Measurements from ENCODE around the gene ADAMTS12. TPM values are rescaled to one million over a fixed set of nuclear protein-coding genes. Genes with fewer than 3 reads are reported as not detected.

ADAMTS12 gene
- polyA plus RNA-seq, 1 donor from 2014 or later, result 0.07 TPM

DNA sequence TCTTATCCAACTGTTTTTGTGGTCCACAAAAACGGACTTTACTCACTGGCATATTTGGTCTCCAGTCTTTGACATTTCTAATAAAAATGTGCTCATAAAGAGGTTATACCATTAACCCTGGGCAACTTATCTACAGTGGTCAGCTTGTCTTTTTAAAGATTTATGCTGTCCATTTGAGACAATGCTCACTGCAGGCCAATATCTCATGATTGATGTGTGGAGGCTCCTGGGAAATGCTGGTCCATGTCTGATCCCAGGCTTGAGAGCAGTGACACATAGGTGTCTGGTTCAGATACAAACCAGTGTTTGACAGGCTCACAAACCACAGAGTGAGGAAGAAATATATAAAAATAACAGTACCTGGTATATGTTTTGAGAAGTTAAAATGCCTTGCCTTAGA, 270.3 kb downstream of the ADAMTS12 start:
- H3K9me3 ChIP-seq (ENCODE audit: low read length), result no peaks in the 10 kb centered on the region
- H3K79me2 ChIP-seq (replicated peaks; ENCODE audit: insufficient read depth, low read length), result no peaks in the 10 kb centered on the region
- no peaks in the 10 kb centered on the region for H4K20me1 ChIP-seq (ENCODE audit: insufficient read depth)
- no peak overlapping the region for H2AFZ ChIP-seq (ENCODE audit: low read depth, low read length)
- H3K4me3 ChIP-seq (ENCODE audit: low read length), result no peak overlapping the region
- no peaks in the 10 kb centered on the region for H3K36me3 ChIP-seq (ENCODE audit: insufficient read depth, low read length)
- TF ChIP-seq POLR2AphosphoS5 (IDR thresholded peaks at IDR 0.05), result no peak
- TF ChIP-seq SMC3 (conservative IDR thresholded peaks at IDR 0.05; ENCODE audit: poor library complexity), result no peak
- TF ChIP-seq EZH2 (IDR thresholded peaks at IDR 0.05; ENCODE audit: borderline replicate concordance, insufficient read depth, low read length, poor library complexity, severe bottlenecking), result no peak
- no peak for TF ChIP-seq RAD21 (conservative IDR thresholded peaks at IDR 0.05)
- TF ChIP-seq MXI1 (conservative IDR thresholded peaks at IDR 0.05; ENCODE audit: poor library complexity, severe bottlenecking), result no peak
- no peak for TF ChIP-seq REST (IDR thresholded peaks at IDR 0.05; ENCODE audit: borderline replicate concordance)
- TF ChIP-seq EP300 (conservative IDR thresholded peaks at IDR 0.05; ENCODE audit: poor library complexity, severe bottlenecking), result no peak
- TF ChIP-seq CTCF (IDR thresholded peaks at IDR 0.05; ENCODE audit: poor library complexity, severe bottlenecking), result no peak
- no peak for TF ChIP-seq TAF1 (IDR thresholded peaks at IDR 0.05; ENCODE audit: low read depth)
- no peak overlapping the region for H3K27ac ChIP-seq (ENCODE audit: low read length)
- H3K4me2 ChIP-seq (ENCODE audit: low read length), result no peak overlapping the region
- no peaks in the 10 kb centered on the region for H3F3A ChIP-seq (ENCODE audit: insufficient read depth, low read length, poor library complexity, severe bottlenecking)
- no peaks in the 10 kb centered on the region for H3K27me3 ChIP-seq (ENCODE audit: insufficient read depth, low read depth, low read length)
- no peak overlapping the region for H3K9ac ChIP-seq (ENCODE audit: low read length)
- no peaks in the 10 kb centered on the region for H3K9me2 ChIP-seq (ENCODE audit: insufficient read depth, low read length)

DNA sequence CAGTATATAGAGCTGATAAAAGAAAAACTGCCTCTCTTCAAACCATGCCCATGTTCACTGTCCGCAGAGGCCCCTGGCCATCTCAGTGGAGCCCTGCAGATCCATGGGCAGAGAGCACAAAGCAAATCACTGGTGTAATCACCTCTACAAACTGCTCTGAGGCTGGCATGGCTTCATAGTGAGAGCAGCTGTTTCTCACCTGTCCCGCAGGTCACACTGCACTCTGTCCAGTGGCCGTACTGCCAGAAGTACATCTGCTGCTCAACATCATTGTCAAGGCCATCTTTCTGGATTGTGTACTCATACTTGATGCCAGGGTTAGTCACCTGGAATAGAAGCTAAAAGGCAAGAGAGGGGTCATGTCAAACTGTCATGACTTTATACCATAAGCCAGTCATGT, 277.8 kb downstream of the ADAMTS12 start:
- no peak overlapping the region for H3K9ac ChIP-seq (ENCODE audit: low read length)
- no peak overlapping the region for H3K27ac ChIP-seq (ENCODE audit: low read length)
- no peaks in the 10 kb centered on the region for H3K9me2 ChIP-seq (ENCODE audit: insufficient read depth, low read length)
- no peaks in the 10 kb centered on the region for H3F3A ChIP-seq (ENCODE audit: insufficient read depth, low read length, poor library complexity, severe bottlenecking)
- no peaks in the 10 kb centered on the region for H3K79me2 ChIP-seq (replicated peaks; ENCODE audit: insufficient read depth, low read length)
- TF ChIP-seq POLR2AphosphoS5 (IDR thresholded peaks at IDR 0.05) (no peak), MXI1 (conservative IDR thresholded peaks at IDR 0.05; ENCODE audit: poor library complexity, severe bottlenecking) (no peak), EP300 (conservative IDR thresholded peaks at IDR 0.05; ENCODE audit: poor library complexity, severe bottlenecking) (no peak), EZH2 (IDR thresholded peaks at IDR 0.05; ENCODE audit: borderline replicate concordance, insufficient read depth, low read length, poor library complexity, severe bottlenecking) (no peak), TAF1 (IDR thresholded peaks at IDR 0.05; ENCODE audit: low read depth) (no peak), CTCF (IDR thresholded peaks at IDR 0.05; ENCODE audit: poor library complexity, severe bottlenecking) (no peak), REST (IDR thresholded peaks at IDR 0.05; ENCODE audit: borderline replicate concordance) (no peak), SMC3 (conservative IDR thresholded peaks at IDR 0.05; ENCODE audit: poor library complexity) (no peak), RAD21 (conservative IDR thresholded peaks at IDR 0.05) (no peak)
- no peak overlapping the region for H3K4me2 ChIP-seq (ENCODE audit: low read length)
- no peaks in the 10 kb centered on the region for H4K20me1 ChIP-seq (ENCODE audit: insufficient read depth)
- H3K9me3 ChIP-seq (ENCODE audit: low read length), result no peaks in the 10 kb centered on the region
- H3K4me3 ChIP-seq (ENCODE audit: low read length), result no peak overlapping the region
- no peaks in the 10 kb centered on the region for H3K27me3 ChIP-seq (ENCODE audit: insufficient read depth, low read depth, low read length)
- H3K36me3 ChIP-seq (ENCODE audit: insufficient read depth, low read length), result no peaks in the 10 kb centered on the region
- no peak overlapping the region for H2AFZ ChIP-seq (ENCODE audit: low read depth, low read length)

Data from neural cell (in vitro differentiated cells).